ENCODE data around the gene NAIF1.

The NAIF1 gene

GRCh38 chr9:128049843-128050242 is 17.3 kb downstream of the NAIF1 start:
- Histone ChIP-seq H3K23ac (ENCODE audit: low read depth, low read length, poor library complexity) (no peak overlapping the region), H2BK15ac (ENCODE audit: low read length) (no peak overlapping the region), H2BK12ac (ENCODE audit: low read length) (no peak overlapping the region), H3K36me3 (replicated peaks in 1 of 2; ENCODE audit: control insufficient read depth in 2 of 2, insufficient read depth in 2 of 2, low read length in 2 of 2) (no peaks in the 10 kb centered on the region), H2AFZ (ENCODE audit: low read length) (no peak overlapping the region), H3K27me3 (ENCODE audit: control insufficient read depth in 3 of 3, insufficient read depth in 3 of 3, low read depth in 1 of 3, low read length in 3 of 3) (peaks cover 0 to 4% (median 0%) of the 10 kb centered on the region in 3 experiments), H3K4me2 (ENCODE audit: insufficient read depth, low read length, poor library complexity, severe bottlenecking) (no peak overlapping the region), H3K4me3 (ENCODE audit: low read length in 2 of 2) (no peak overlapping the region), H2AK5ac (ENCODE audit: low read depth, low read length) (no peak overlapping the region), H3K14ac (ENCODE audit: low read length) (no peak overlapping the region), H3K9me3 (replicated peaks in 1 of 2; ENCODE audit: control insufficient read depth in 2 of 2, insufficient read depth in 1 of 2, low read depth in 1 of 2, low read length in 2 of 2) (no peaks in the 10 kb centered on the region), H3K4ac (ENCODE audit: low read length) (no peak overlapping the region), H3K4me1 (ENCODE audit: control insufficient read depth in 2 of 2, insufficient read depth in 1 of 2, low read depth in 1 of 2, low read length in 2 of 2) (peaks cover 0 to 5% of the 10 kb centered on the region in 2 donors), H3K79me1 (ENCODE audit: low read depth, low read length) (no peaks in the 10 kb centered on the region), H3K9ac (ENCODE audit: low read depth, low read length, poor library complexity) (no peak overlapping the region), H4K8ac (ENCODE audit: low read depth, low read length) (no peak overlapping the region), H2BK120ac (ENCODE audit: low read depth, low read length) (no peak overlapping the region), H4K91ac (ENCODE audit: low read depth, low read length, poor library complexity) (no peak overlapping the region), H3K27ac (replicated peaks; ENCODE audit: low read length) (no peak overlapping the region), H2BK5ac (ENCODE audit: low read length) (no peak overlapping the region), H3K18ac (ENCODE audit: low read length) (no peak overlapping the region)
- WGBS, 2 donors (ENCODE audit: extremely low coverage in 2 of 2, insufficient read length in 2 of 2, insufficient replicate concordance in 1 of 2) = no CpG with 5 or more reads among the region's 3 CpGs
- no peak for DNase-seq (ENCODE audit: low spot score)

- H4K8ac ChIP-seq (ENCODE audit: low read depth, low read length) = no peak overlapping the region
- no peaks in the 10 kb centered on the region for H3K9me3 ChIP-seq (replicated peaks in 1 of 2; ENCODE audit: control insufficient read depth in 2 of 2, insufficient read depth in 1 of 2, low read depth in 1 of 2, low read length in 2 of 2)
- H3K79me1 ChIP-seq (ENCODE audit: low read depth, low read length) = no peaks in the 10 kb centered on the region
- no peak overlapping the region for H2BK5ac ChIP-seq (ENCODE audit: low read length)
- H3K4me2 ChIP-seq (ENCODE audit: insufficient read depth, low read length, poor library complexity, severe bottlenecking) = no peak overlapping the region
- no peak for DNase-seq (ENCODE audit: low spot score)
- H2AK5ac ChIP-seq (ENCODE audit: low read depth, low read length) = no peak overlapping the region
- no peak overlapping the region for H3K23ac ChIP-seq (ENCODE audit: low read depth, low read length, poor library complexity)
- H3K18ac ChIP-seq (ENCODE audit: low read length) = no peak overlapping the region
- H3K4me1 ChIP-seq (ENCODE audit: control insufficient read depth in 2 of 2, insufficient read depth in 1 of 2, low read depth in 1 of 2, low read length in 2 of 2) = peaks cover 2 to 6% of the 10 kb centered on the region in 2 donors
- no peak overlapping the region for H3K27ac ChIP-seq (replicated peaks; ENCODE audit: low read length)
- no peak overlapping the region for H3K4ac ChIP-seq (ENCODE audit: low read length)
- no peak overlapping the region for H3K4me3 ChIP-seq (ENCODE audit: low read length in 2 of 2)
- H2AFZ ChIP-seq (ENCODE audit: low read length) = no peak overlapping the region
- H3K27me3 ChIP-seq (ENCODE audit: control insufficient read depth in 3 of 3, insufficient read depth in 3 of 3, low read depth in 1 of 3, low read length in 3 of 3) = peaks cover 0 to 4% (median 0%) of the 10 kb centered on the region in 3 experiments
- H3K9ac ChIP-seq (ENCODE audit: low read depth, low read length, poor library complexity) = no peak overlapping the region
- no peak overlapping the region for H2BK12ac ChIP-seq (ENCODE audit: low read length)
- no peaks in the 10 kb centered on the region for H3K36me3 ChIP-seq (replicated peaks in 1 of 2; ENCODE audit: control insufficient read depth in 2 of 2, insufficient read depth in 2 of 2, low read length in 2 of 2)
- no peak overlapping the region for H2BK120ac ChIP-seq (ENCODE audit: low read depth, low read length)
- H2BK15ac ChIP-seq (ENCODE audit: low read length) = no peak overlapping the region
- no peak overlapping the region for H3K14ac ChIP-seq (ENCODE audit: low read length)
- no peak overlapping the region for H4K91ac ChIP-seq (ENCODE audit: low read depth, low read length, poor library complexity)
These were observed 18.5 kb downstream of the NAIF1 start for GRCh38 chr9:128048663-128049062.

GRCh38 chr9:128047231-128047630 is 19.9 kb downstream of the NAIF1 start:
- Histone ChIP-seq H2AK5ac (ENCODE audit: low read depth, low read length) (no peak overlapping the region), H3K79me1 (ENCODE audit: low read depth, low read length) (no peaks in the 10 kb centered on the region), H3K9ac (ENCODE audit: low read depth, low read length, poor library complexity) (no peak overlapping the region), H2BK15ac (ENCODE audit: low read length) (no peak overlapping the region), H3K23ac (ENCODE audit: low read depth, low read length, poor library complexity) (no peak overlapping the region), H3K4ac (ENCODE audit: low read length) (no peak overlapping the region), H3K4me1 (ENCODE audit: control insufficient read depth in 2 of 2, insufficient read depth in 1 of 2, low read depth in 1 of 2, low read length in 2 of 2) (peaks cover 9 to 14% of the 10 kb centered on the region in 2 donors), H3K4me2 (ENCODE audit: insufficient read depth, low read length, poor library complexity, severe bottlenecking) (no peak overlapping the region), H4K8ac (ENCODE audit: low read depth, low read length) (no peak overlapping the region), H2BK12ac (ENCODE audit: low read length) (no peak overlapping the region), H3K27ac (replicated peaks; ENCODE audit: low read length) (no peak overlapping the region), H3K14ac (ENCODE audit: low read length) (no peak overlapping the region), H2AFZ (ENCODE audit: low read length) (no peak overlapping the region), H2BK5ac (ENCODE audit: low read length) (no peak overlapping the region), H4K91ac (ENCODE audit: low read depth, low read length, poor library complexity) (no peak overlapping the region), H3K36me3 (replicated peaks in 1 of 2; ENCODE audit: control insufficient read depth in 2 of 2, insufficient read depth in 2 of 2, low read length in 2 of 2) (no peaks in the 10 kb centered on the region), H3K9me3 (replicated peaks in 1 of 2; ENCODE audit: control insufficient read depth in 2 of 2, insufficient read depth in 1 of 2, low read depth in 1 of 2, low read length in 2 of 2) (peaks cover 0 to under 1% of the 10 kb centered on the region in 2 donors), H3K18ac (ENCODE audit: low read length) (no peak overlapping the region), H2BK120ac (ENCODE audit: low read depth, low read length) (no peak overlapping the region), H3K4me3 (ENCODE audit: low read length in 2 of 2) (no peak overlapping the region), H3K27me3 (ENCODE audit: control insufficient read depth in 3 of 3, insufficient read depth in 3 of 3, low read depth in 1 of 3, low read length in 3 of 3) (peaks cover 0 to 4% (median 0%) of the 10 kb centered on the region in 3 experiments)
- no CpG with 5 or more reads among the region's 6 CpGs for WGBS, 2 donors (ENCODE audit: extremely low coverage in 2 of 2, insufficient read length in 2 of 2, insufficient replicate concordance in 1 of 2)
- DNase-seq (ENCODE audit: low spot score) = no peak

- Histone ChIP-seq H3K27me3 (ENCODE audit: control insufficient read depth in 3 of 3, insufficient read depth in 3 of 3, low read depth in 1 of 3, low read length in 3 of 3) (peaks cover 0 to 2% (median 0%) of the 10 kb centered on the region in 3 experiments), H3K4me3 (ENCODE audit: low read length in 2 of 2) (no peak overlapping the region), H2BK12ac (ENCODE audit: low read length) (no peak overlapping the region), H3K18ac (ENCODE audit: low read length) (no peak overlapping the region), H2AFZ (ENCODE audit: low read length) (no peak overlapping the region), H3K27ac (replicated peaks; ENCODE audit: low read length) (no peak overlapping the region), H3K14ac (ENCODE audit: low read length) (no peak overlapping the region), H3K4ac (ENCODE audit: low read length) (no peak overlapping the region), H3K36me3 (replicated peaks in 1 of 2; ENCODE audit: control insufficient read depth in 2 of 2, insufficient read depth in 2 of 2, low read length in 2 of 2) (no peaks in the 10 kb centered on the region), H3K9ac (ENCODE audit: low read depth, low read length, poor library complexity) (no peak overlapping the region), H2AK5ac (ENCODE audit: low read depth, low read length) (no peak overlapping the region), H2BK5ac (ENCODE audit: low read length) (no peak overlapping the region), H3K79me1 (ENCODE audit: low read depth, low read length) (no peaks in the 10 kb centered on the region), H4K8ac (ENCODE audit: low read depth, low read length) (no peak overlapping the region), H4K91ac (ENCODE audit: low read depth, low read length, poor library complexity) (no peak overlapping the region), H2BK15ac (ENCODE audit: low read length) (no peak overlapping the region), H3K4me1 (ENCODE audit: control insufficient read depth in 2 of 2, insufficient read depth in 1 of 2, low read depth in 1 of 2, low read length in 2 of 2) (peaks cover 9 to 14% of the 10 kb centered on the region in 2 donors), H2BK120ac (ENCODE audit: low read depth, low read length) (no peak overlapping the region), H3K9me3 (replicated peaks in 1 of 2; ENCODE audit: control insufficient read depth in 2 of 2, insufficient read depth in 1 of 2, low read depth in 1 of 2, low read length in 2 of 2) (peaks cover 0 to 3% of the 10 kb centered on the region in 2 donors), H3K4me2 (ENCODE audit: insufficient read depth, low read length, poor library complexity, severe bottlenecking) (no peak overlapping the region), H3K23ac (ENCODE audit: low read depth, low read length, poor library complexity) (no peak overlapping the region)
- no CpG with 5 or more reads among the region's 1 CpG for WGBS, 2 donors (ENCODE audit: extremely low coverage in 2 of 2, insufficient read length in 2 of 2, insufficient replicate concordance in 1 of 2)
- no peak for DNase-seq (ENCODE audit: low spot score)
These were observed 21.3 kb downstream of the NAIF1 start for GRCh38 chr9:128045831-128046230.

All from neuronal stem cell (in vitro differentiated cells).